WERI-Rb-1 (cell line): ENCODE data around the gene FBXW11.

Source experiments
- DNase-seq: peaks from one replicate; pipeline ENCODE4 v3.0.0-alpha.2; 2020
- H3K27ac ChIP-seq: fragments of 250-450 bp; sonication (Bioruptor Pico); 2 replicates; pipeline ENCODE4 v1.5.1; 2020; ENCODE audit warnings: mild to moderate bottlenecking, moderate library complexity
- H3K27me3 ChIP-seq: fragments of 250-450 bp; sonication (Bioruptor Pico); 2 replicates; pipeline ENCODE4 v1.5.1; 2021; ENCODE audit warnings: mild to moderate bottlenecking, low read depth, moderate library complexity; ENCODE audit not compliant: insufficient read depth, severe bottlenecking
- H3K36me3 ChIP-seq: fragments of 250-450 bp; sonication (Bioruptor Pico); 2 replicates; pipeline ENCODE4 v1.5.1; 2020; ENCODE audit warnings: mild to moderate bottlenecking, moderate library complexity
- H3K4me3 ChIP-seq: 2 replicates; pipeline ENCODE4 v1.5.1; 2011; ENCODE audit warnings: low read depth, mild to moderate bottlenecking, control low read depth, low read length
- H3K9me3 ChIP-seq: fragments of 250-450 bp; sonication (Bioruptor Pico); 2 replicates; pipeline ENCODE4 v1.5.1; 2021; ENCODE audit warnings: mild to moderate bottlenecking, moderate library complexity; ENCODE audit not compliant: severe bottlenecking
- CTCF ChIP-seq: IDR thresholded peaks from 2 replicates; pipeline ENCODE4 v1.5.1; 2011; ENCODE audit warnings: low read depth, mild to moderate bottlenecking, control low read depth, inconsistent platforms, low read length

Gene FBXW11

GRCh38 chr5:172006321-172007174 is at the start of gene FBXW11:
TSS of gene FBXW11 (minus strand) at chr5:172006638. CDS start at chr5:172006502, 136 bp downstream.
- Histone ChIP-seq H3K27me3 (no peaks in the 10 kb centered on the region), H3K27ac (peak within 1 kb of the TSS; percentile 97), H3K9me3 (no peaks in the 10 kb centered on the region), H3K4me3 (peak within 1 kb of the TSS; percentile 98), H3K36me3 (peaks cover 4% of the 10 kb centered on the region)
- no peak for TF ChIP-seq CTCF
- DNase-seq: peak; percentile 98

DNA sequence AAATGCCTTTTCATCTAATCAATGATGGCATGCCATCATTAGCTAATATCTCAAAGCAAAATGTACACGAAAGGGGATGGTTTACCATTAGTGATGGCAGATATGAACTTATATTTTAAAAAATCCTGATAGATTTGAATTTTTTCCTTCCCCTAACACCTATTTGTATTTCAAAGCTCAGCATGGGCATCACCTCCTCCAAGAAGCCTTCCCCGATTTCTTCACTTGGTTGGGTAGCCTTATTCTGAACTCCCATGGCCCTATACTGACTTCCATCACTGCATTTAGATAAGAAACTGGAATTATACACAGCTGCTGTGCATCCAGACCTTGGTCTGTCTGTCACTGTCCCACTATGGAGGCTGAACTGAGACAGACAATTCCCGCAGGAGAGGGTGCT is 49.6 kb upstream of the FBXW11 start:
- no peaks in the 10 kb centered on the region for H3K36me3 ChIP-seq

DNA sequence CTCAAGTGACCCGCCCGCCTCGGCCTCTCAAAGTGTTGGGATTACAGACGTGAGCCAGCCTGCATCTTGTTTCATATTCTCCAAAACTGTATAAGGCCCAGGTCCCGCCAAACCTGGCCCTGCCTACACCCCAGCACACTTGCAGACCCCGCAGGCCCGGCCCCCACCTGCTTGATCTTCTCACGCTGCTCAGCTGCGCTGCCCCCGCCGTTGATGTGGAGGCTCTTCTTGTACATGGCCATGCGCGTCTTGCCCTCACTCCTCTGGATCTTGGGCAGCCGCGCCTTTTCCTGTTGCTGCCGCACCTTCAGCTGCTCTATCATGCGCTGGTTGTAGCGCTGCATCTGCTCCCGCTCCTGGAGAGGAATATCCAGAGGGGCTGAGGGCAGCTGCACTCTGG is 49.0 kb upstream of the FBXW11 start:
- Histone ChIP-seq H3K27ac (no peak overlapping the region), H3K9me3 (no peaks in the 10 kb centered on the region), H3K4me3 (no peak overlapping the region), H3K27me3 (no peaks in the 10 kb centered on the region), H3K36me3 (no peaks in the 10 kb centered on the region)
- no peak for TF ChIP-seq CTCF
- no peak for DNase-seq

More for the DNA sequence above, 49.6 kb upstream of the FBXW11 start:
- no peaks in the 10 kb centered on the region for H3K9me3 ChIP-seq
- H3K27me3 ChIP-seq: no peaks in the 10 kb centered on the region
- H3K27ac ChIP-seq: no peak overlapping the region
- no peak for TF ChIP-seq CTCF
- DNase-seq: no peak
- no peak overlapping the region for H3K4me3 ChIP-seq

GRCh38 chr5:172054611-172055153 is 48.2 kb upstream of the FBXW11 start:
- DNase-seq: no peak
- H3K9me3 ChIP-seq: no peaks in the 10 kb centered on the region

DNA sequence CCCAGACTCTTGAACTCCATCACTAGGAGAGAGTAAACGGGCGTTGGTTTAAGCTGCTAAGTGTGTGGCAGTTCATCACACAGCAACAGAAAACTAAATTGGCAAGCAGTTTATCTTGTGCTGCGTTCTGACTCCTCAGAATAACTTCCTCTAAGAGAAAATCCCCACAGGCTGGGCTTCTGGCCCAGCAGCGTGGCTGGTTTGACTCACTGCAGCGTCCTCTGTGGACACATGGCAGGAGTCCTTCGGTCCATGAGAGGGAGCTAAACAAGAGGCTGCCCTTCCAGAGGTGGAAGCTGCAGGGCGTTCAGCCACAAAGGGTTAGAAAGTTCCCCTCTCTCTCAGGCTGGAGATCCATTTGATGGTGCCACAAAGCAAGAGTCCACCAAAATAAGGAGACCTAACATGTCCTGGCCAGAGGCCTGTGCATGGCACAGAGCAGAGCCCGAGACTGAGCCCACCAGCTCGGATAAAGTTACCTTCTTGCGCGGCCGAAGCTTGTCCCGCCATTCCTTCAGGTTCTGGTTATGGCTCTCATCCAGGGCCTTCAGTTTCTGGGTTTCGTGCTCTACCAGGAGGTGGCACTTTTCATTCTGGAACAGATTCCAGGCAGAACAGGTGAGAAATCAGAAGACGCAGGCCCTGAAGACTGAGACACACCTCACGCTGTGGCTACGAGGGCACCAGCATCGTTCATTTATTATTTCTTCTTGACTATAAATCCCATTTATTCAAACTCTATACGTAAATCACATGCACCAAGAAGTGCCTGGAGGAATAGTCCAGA is 46.2 kb upstream of the FBXW11 start:
- no peak for TF ChIP-seq CTCF
- no peak for DNase-seq
- Histone ChIP-seq H3K36me3 (no peaks in the 10 kb centered on the region), H3K27ac (no peak overlapping the region), H3K4me3 (no peak overlapping the region), H3K9me3 (no peaks in the 10 kb centered on the region), H3K27me3 (no peaks in the 10 kb centered on the region)

More at GRCh38 chr5:172054611-172055153, 48.2 kb upstream of the FBXW11 start:
- H3K4me3 ChIP-seq: no peak overlapping the region
- no peaks in the 10 kb centered on the region for H3K36me3 ChIP-seq
- TF ChIP-seq CTCF: no peak
- no peaks in the 10 kb centered on the region for H3K27me3 ChIP-seq
- H3K27ac ChIP-seq: no peak overlapping the region
